IMR-90 (cell line): Measurements from ENCODE around the gene PARP6. TPM values are rescaled to one million over a fixed set of nuclear protein-coding genes. Genes with fewer than 3 reads are reported as not detected.

ENCODE experiments used
- ATAC-seq: fragments of 200-7000 bp; cut with Tn5 transposase; 2 replicates; pipeline ENCODE4 v1.9.1; 2020; ENCODE audit warnings: low read depth, mild to moderate bottlenecking, moderate library complexity
- BruUV-seq: library from RNA; stranded (reverse); fragments of 400-500 nt; replicated peaks from 2 replicates; lab custom pipeline; 2021; lab: Mats Ljungman, UMichigan
- CTCF ChIA-PET: fragments of 300-600 bp; formaldehyde crosslinking; extraction: SDS; loops from one replicate; lab custom pipeline; 2021; ENCODE audit warnings: antibody characterized with exemption; lab: Yijun Ruan, JAX
- POLR2A ChIA-PET: fragments of 300-600 bp; sonication (Branson Sonifier 250); formaldehyde crosslinking; loops from one replicate; lab custom pipeline; 2022; ENCODE audit warnings: antibody characterized with exemption; ENCODE audit not compliant: unreplicated experiment; lab: Charles Lee
- DNase-seq: peaks from one replicate; pipeline ENCODE4 v3.0.0; 2013
- H2AFZ ChIP-seq: replicated peaks from 2 replicates; pipeline ENCODE3; 2013; ENCODE audit warnings: low read length, mild to moderate bottlenecking; ENCODE audit not compliant: poor library complexity
- H2AK5ac ChIP-seq: 2 replicates; pipeline ENCODE4 v1.6.1; 2013; ENCODE audit warnings: low read depth, low read length, inconsistent platforms
- H2AK9ac ChIP-seq: replicated peaks from 2 replicates; pipeline ENCODE3; 2013; ENCODE audit warnings: mild to moderate bottlenecking, low read depth, low read length, moderate library complexity; ENCODE audit not compliant: poor library complexity
- H2BK120ac ChIP-seq: 2 replicates; pipeline ENCODE4 v1.6.1; 2013; ENCODE audit warnings: low read depth, low read length, inconsistent platforms
- H2BK15ac ChIP-seq: 3 replicates; pipeline ENCODE4 v1.6.1; 2013; ENCODE audit warnings: low read depth, low read length, inconsistent platforms
- H2BK20ac ChIP-seq: 2 replicates; pipeline ENCODE4 v1.6.1; 2013; ENCODE audit warnings: low read depth, mild to moderate bottlenecking, inconsistent platforms, low read length, moderate library complexity
- H2BK5ac ChIP-seq: 2 replicates; pipeline ENCODE4 v1.6.1; 2013; ENCODE audit warnings: mild to moderate bottlenecking, low read depth, low read length, inconsistent platforms; ENCODE audit not compliant: poor library complexity, severe bottlenecking
- H3K14ac ChIP-seq: replicated peaks from 2 replicates; pipeline ENCODE4 v1.6.1; 2013; ENCODE audit warnings: low read depth, low read length, inconsistent platforms
- H3K18ac ChIP-seq: 2 replicates; pipeline ENCODE4 v1.6.1; 2013; ENCODE audit warnings: low read depth, low read length, control low read depth
- H3K23ac ChIP-seq: 2 replicates; pipeline ENCODE4 v1.6.1; 2013; ENCODE audit warnings: low read depth, low read length, inconsistent platforms
- H3K27ac ChIP-seq: 2 replicates; pipeline ENCODE4 v1.5.1; 2013; ENCODE audit warnings: mild to moderate bottlenecking, control low read depth, low read length; ENCODE audit not compliant: insufficient read depth
- H3K27me3 ChIP-seq: 2 replicates; pipeline ENCODE4 v1.6.1; 2013; ENCODE audit warnings: low read length; ENCODE audit not compliant: control insufficient read depth, insufficient read depth
- H3K36me3 ChIP-seq: 2 replicates; pipeline ENCODE4 v1.6.1; 2013; ENCODE audit warnings: low read length, mixed read lengths; ENCODE audit not compliant: control insufficient read depth, insufficient read depth
- H3K4ac ChIP-seq: 2 replicates; pipeline ENCODE4 v1.6.1; 2013; ENCODE audit warnings: low read depth, low read length, inconsistent platforms
- H3K4me1 ChIP-seq: 2 replicates; pipeline ENCODE4 v1.6.1; 2013; ENCODE audit warnings: low read length, mixed read lengths; ENCODE audit not compliant: control insufficient read depth, insufficient read depth
- H3K4me2 ChIP-seq: 2 replicates; pipeline ENCODE4 v1.6.1; 2013; ENCODE audit warnings: low read depth, mild to moderate bottlenecking, control low read depth, low read length, moderate library complexity
- H3K4me3 ChIP-seq: 2 replicates; pipeline ENCODE4 v1.5.1; 2013; ENCODE audit warnings: low read depth, mild to moderate bottlenecking, control low read depth, low read length, moderate library complexity; ENCODE audit not compliant: insufficient read depth
- H3K56ac ChIP-seq: 2 replicates; pipeline ENCODE4 v1.6.1; 2013; ENCODE audit warnings: low read length, inconsistent platforms; ENCODE audit not compliant: insufficient read depth; ENCODE audit errors: extremely low read depth
- H3K79me1 ChIP-seq, 2 experiments: 2 replicates each; pipeline ENCODE4 v1.6.1; 2013; ENCODE audit warnings: low read length in 2 of 2, inconsistent platforms in 1 of 2, low read depth in 1 of 2
- H3K9ac ChIP-seq: 2 replicates; pipeline ENCODE4 v1.6.1; 2013; ENCODE audit warnings: low read depth, low read length, control low read depth
- H3K9me1 ChIP-seq: 2 replicates; pipeline ENCODE4 v1.6.1; 2013; ENCODE audit warnings: low read length, inconsistent platforms; ENCODE audit not compliant: insufficient read depth
- H3K9me3 ChIP-seq: 2 replicates; pipeline ENCODE4 v1.6.1; 2013; ENCODE audit warnings: low read length; ENCODE audit not compliant: control insufficient read depth, insufficient read depth
- H4K20me1 ChIP-seq: 2 replicates; pipeline ENCODE4 v1.6.1; 2013; ENCODE audit warnings: low read length, inconsistent platforms; ENCODE audit not compliant: insufficient read depth
- H4K5ac ChIP-seq: 2 replicates; pipeline ENCODE4 v1.6.1; 2013; ENCODE audit warnings: mild to moderate bottlenecking, low read depth, low read length, control low read depth
- H4K8ac ChIP-seq, 2 experiments: 2 replicates each; pipeline ENCODE4 v1.6.1; 2013; ENCODE audit warnings: low read depth in 2 of 2, low read length in 2 of 2, control low read depth in 1 of 2, inconsistent platforms in 1 of 2
- H4K91ac ChIP-seq: 2 replicates; pipeline ENCODE4 v1.6.1; 2013; ENCODE audit warnings: low read depth, low read length, inconsistent platforms; ENCODE audit not compliant: insufficient read depth
- BHLHE40 ChIP-seq: fragments of 150-350 bp; IDR thresholded peaks from 2 replicates; pipeline ENCODE4 v1.6.1; 2016; ENCODE audit warnings: mild to moderate bottlenecking, low read depth, low read length
- CEBPB ChIP-seq: IDR thresholded peaks from 2 replicates; pipeline ENCODE4 v1.6.1; 2012; ENCODE audit warnings: low read depth, low read length, improper control_type of control experiment
- CHD1 ChIP-seq: IDR thresholded peaks from 2 replicates; pipeline ENCODE4 v1.6.1; 2012; ENCODE audit warnings: low read depth, low read length, improper control_type of control experiment
- CTCF ChIP-seq: conservative IDR thresholded peaks from 2 replicates; pipeline ENCODE4 v1.5.1; 2012; ENCODE audit warnings: mild to moderate bottlenecking, low read depth, low read length, improper control_type of control experiment
- ELK1 ChIP-seq: fragments of 150-350 bp; IDR thresholded peaks from 2 replicates; pipeline ENCODE4 v1.6.1; 2016; ENCODE audit warnings: low read depth, mild to moderate bottlenecking, low read length, moderate library complexity, borderline replicate concordance
- FOS ChIP-seq: fragments of 150-350 bp; IDR thresholded peaks from 2 replicates; pipeline ENCODE4 v1.6.1; 2016; ENCODE audit warnings: low read depth, low read length
- SMC3 ChIP-seq: fragments of 150-350 bp; IDR thresholded peaks from 2 replicates; pipeline ENCODE4 v1.6.1; 2016; ENCODE audit warnings: low read depth, mild to moderate bottlenecking, antibody characterized with exemption, low read length, moderate library complexity
- WGBS, 2 experiments: methylation state at CpG; one replicate each; pipeline versions ENCODE4 v1.1.5 to v1.1.7; 2013; ENCODE audit warnings: missing lambda C conversion rate in 2 of 2; ENCODE audit not compliant: insufficient read length in 1 of 2; ENCODE audit errors: extremely low coverage in 2 of 2; 5-methylcytosine and 5-hydroxymethylcytosine counted together
- dilution Hi-C: fragments of 300-500 bp; cut with HindIII; formaldehyde crosslinking; loops from one replicate; pipeline ENCODE4 v1.14.3; 2018; ENCODE audit warnings: low sequenced_read_pairs; ENCODE audit not compliant: unreplicated experiment
- in situ Hi-C: fragments of 300-500 bp; cut with MboI; formaldehyde crosslinking; loops from 3 replicates; pipeline ENCODE4 v1.14.3; 2019; ENCODE audit warnings: low sequenced_read_pairs, inconsistent platforms, mixed read lengths
- intact Hi-C: fragments of 100-400 bp; cut with micrococcal nuclease; formaldehyde crosslinking; loops from 2 replicates; pipeline ENCODE4 v1.10.0; 2022
- polyA plus RNA-seq, 3 experiments: library from polyadenylated mRNA; depleted of rRNA; stranded (reverse); fragments of >200 nt; gene quantifications; 2 replicates each; pipeline ENCODE4 v1.2.3, GENCODE V29; 2012; ENCODE audit warnings: low replicate concordance in 1 of 3
- total RNA-seq: library from RNA; depleted of rRNA; stranded (reverse); fragments of >200 nt; gene quantifications from 2 replicates; pipeline ENCODE4 v1.2.3, GENCODE V29; 2012

Gene PARP6
- total and polyA plus RNA-seq, 2 of the 4 experiments (the other 2 are of a cell fraction): 13.4 to 45.1 TPM

- in situ Hi-C loops: no loop called here
These were observed 34.5 kb downstream of the PARP6 start for GRCh38 chr15:72237853-72238224.

More at GRCh38 chr15:72237853-72238224, 34.5 kb downstream of the PARP6 start:
- Histone ChIP-seq H3K27me3 (no peaks in the 10 kb centered on the region), H4K20me1 (no peaks in the 10 kb centered on the region), H2AFZ (peak overlapping the region; percentile 87), H3K9me1 (peaks cover 26% of the 10 kb centered on the region), H3K23ac (peak overlapping the region; percentile 95), H3K56ac (peak overlapping the region; percentile 88; the same call in 1 of the 2 replicates), H3K79me1 (peaks cover 10 to 30% of the 10 kb centered on the region in 2 experiments; a peak in 3 of 4 replicates), H3K4me3 (no peak overlapping the region), H2AK9ac (peak overlapping the region; percentile 99), H2BK20ac (peak overlapping the region; percentile 99), H3K4ac (peak overlapping the region; percentile 97), H3K9me3 (no peaks in the 10 kb centered on the region), H3K14ac (peak overlapping the region; percentile 92), H3K9ac (peak overlapping the region; percentile 11; the same call in 1 of the 2 replicates), H4K91ac (peak overlapping the region; percentile 99), H2BK15ac (peak overlapping the region; percentile 100), H2BK120ac (peak overlapping the region; percentile 99), H2BK5ac (peak overlapping the region; percentile 96), H3K27ac (peak overlapping the region; percentile 82), H3K36me3 (peaks cover 18% of the 10 kb centered on the region), H4K5ac (peak overlapping the region; percentile 89), H2AK5ac (peak overlapping the region; percentile 94), H3K18ac (peak overlapping the region; percentile 86), H3K4me2 (no peak overlapping the region), H3K4me1 (peaks cover 14% of the 10 kb centered on the region), H4K8ac (peak overlapping the region; percentile 60 to 99)
- TF ChIP-seq FOS (no peak), BHLHE40 (no peak), CEBPB (no peak), CHD1 (no peak), SMC3 (no peak), CTCF (no peak), ELK1 (no peak)
- no CpG with 5 or more reads among the region's 1 CpG for WGBS, 2 experiments
- DNase-seq (no peak), ATAC-seq (peak; percentile 25)
- ChIA-PET CTCF (interaction anchor here (1.0 kb wide), 1 partner anchor 11 kb away, joined by 3 read pairs; no protein-coding TSS in a partner anchor), POLR2A (no interaction called here)
- no TSS peak for BruUV-seq
- intact Hi-C loops: no loop called here
- dilution Hi-C loops: no loop called here
